Neural crest cell (in vitro differentiated cells): ENCODE measurements around the gene ELAC2. TPM values are rescaled to one million over a fixed set of nuclear protein-coding genes. Genes with fewer than 3 reads are reported as not detected.

Source experiments
- DNase-seq: peaks from one replicate; pipeline ENCODE4 v3.0.0; 2021; ENCODE audit warnings: low read depth, mixed read lengths, low spot score
- H3K27ac Mint-ChIP-seq: one replicate; pipeline ENCODE4 v1.8.0; 2021; ENCODE audit warnings: mild to moderate bottlenecking, mixed read lengths; ENCODE audit not compliant: unreplicated experiment
- H3K27me3 Mint-ChIP-seq: 2 replicates; pipeline ENCODE4 v1.8.0; 2021; ENCODE audit warnings: low read depth, mild to moderate bottlenecking, mixed read lengths
- H3K36me3 Mint-ChIP-seq: 2 replicates; pipeline ENCODE4 v1.8.0; 2021; ENCODE audit warnings: low read depth, mild to moderate bottlenecking, mixed read lengths
- H3K4me1 Mint-ChIP-seq: 2 replicates; pipeline ENCODE4 v1.8.0; 2021; ENCODE audit warnings: mixed read lengths
- H3K4me3 Mint-ChIP-seq: one replicate; pipeline ENCODE4 v1.8.0; 2021; ENCODE audit warnings: mild to moderate bottlenecking, mixed read lengths
- H3K9me3 Mint-ChIP-seq: 2 replicates; pipeline ENCODE4 v1.8.0; 2021; ENCODE audit warnings: mixed read lengths
- total RNA-seq: library from RNA; stranded (reverse); gene quantifications from 2 replicates; pipeline ENCODE4 v1.2.1, GENCODE V29; 2021
- TF ChIP-seq, protein P1 (sequence below): fragments of 200-600 bp; sonication (generic); conservative IDR thresholded peaks from 2 replicates; pipeline ENCODE4 v1.5.0; 2021; ENCODE audit warnings: antibody characterized with exemption, mild to moderate bottlenecking

ELAC2 gene
- total RNA-seq, 1 donor from 2014 or later, result 66.9 TPM

DNA sequence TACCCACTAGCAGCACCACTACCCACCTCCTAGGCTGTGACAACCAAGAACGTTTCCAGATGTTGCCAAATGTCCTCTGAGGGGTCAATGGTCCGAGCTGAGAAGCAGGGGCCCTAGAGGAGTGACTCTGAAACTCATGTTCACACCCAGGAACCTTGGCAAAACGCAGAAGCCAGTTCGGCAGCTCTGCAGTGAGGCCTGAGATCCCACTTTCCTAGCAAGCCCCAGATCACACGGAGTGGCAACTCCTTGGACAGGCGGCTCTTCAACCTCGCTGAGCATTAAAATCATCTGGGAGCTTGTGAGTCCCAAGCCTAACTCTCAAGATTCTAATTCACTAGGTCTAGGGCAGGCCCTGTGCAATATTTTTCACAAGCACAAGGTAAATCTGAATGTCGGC lies 17.3 kb downstream of the ELAC2 start:
- TF ChIP-seq, protein P1, sequence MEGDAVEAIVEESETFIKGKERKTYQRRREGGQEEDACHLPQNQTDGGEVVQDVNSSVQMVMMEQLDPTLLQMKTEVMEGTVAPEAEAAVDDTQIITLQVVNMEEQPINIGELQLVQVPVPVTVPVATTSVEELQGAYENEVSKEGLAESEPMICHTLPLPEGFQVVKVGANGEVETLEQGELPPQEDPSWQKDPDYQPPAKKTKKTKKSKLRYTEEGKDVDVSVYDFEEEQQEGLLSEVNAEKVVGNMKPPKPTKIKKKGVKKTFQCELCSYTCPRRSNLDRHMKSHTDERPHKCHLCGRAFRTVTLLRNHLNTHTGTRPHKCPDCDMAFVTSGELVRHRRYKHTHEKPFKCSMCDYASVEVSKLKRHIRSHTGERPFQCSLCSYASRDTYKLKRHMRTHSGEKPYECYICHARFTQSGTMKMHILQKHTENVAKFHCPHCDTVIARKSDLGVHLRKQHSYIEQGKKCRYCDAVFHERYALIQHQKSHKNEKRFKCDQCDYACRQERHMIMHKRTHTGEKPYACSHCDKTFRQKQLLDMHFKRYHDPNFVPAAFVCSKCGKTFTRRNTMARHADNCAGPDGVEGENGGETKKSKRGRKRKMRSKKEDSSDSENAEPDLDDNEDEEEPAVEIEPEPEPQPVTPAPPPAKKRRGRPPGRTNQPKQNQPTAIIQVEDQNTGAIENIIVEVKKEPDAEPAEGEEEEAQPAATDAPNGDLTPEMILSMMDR, result no peak
- Mint-ChIP-seq H3K4me3 (no peak overlapping the region), H3K36me3 (peaks cover 6% of the 10 kb centered on the region), H3K4me1 (peaks cover 4% of the 10 kb centered on the region), H3K27ac (no peak overlapping the region), H3K27me3 (no peaks in the 10 kb centered on the region), H3K9me3 (no peaks in the 10 kb centered on the region)
- DNase-seq, result no peak

DNA sequence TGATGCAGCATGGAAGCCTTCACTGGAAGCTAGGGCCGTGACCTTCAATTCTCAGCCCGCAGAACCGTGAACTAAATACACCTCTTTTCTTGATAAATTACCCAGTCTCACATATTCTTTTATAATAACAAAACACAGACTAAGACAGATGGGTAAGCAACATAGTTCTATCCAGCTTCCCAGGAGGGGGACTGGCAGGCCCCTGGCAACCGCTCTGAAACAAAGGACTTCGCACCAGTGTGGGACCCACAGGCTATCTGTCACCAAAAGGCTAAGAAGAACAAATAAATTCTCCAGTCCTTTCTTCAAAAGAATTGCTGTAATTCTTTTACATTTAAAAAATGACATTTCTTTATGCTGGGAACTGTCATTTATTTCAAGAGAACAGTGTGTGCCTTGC lies 19.0 kb downstream of the ELAC2 start:
- TF ChIP-seq, protein P1, result no peak
- H3K4me1 Mint-ChIP-seq, result peaks cover 4% of the 10 kb centered on the region
- H3K27ac Mint-ChIP-seq, result no peak overlapping the region
- no peak overlapping the region for H3K4me3 Mint-ChIP-seq
- DNase-seq, result no peak
- H3K36me3 Mint-ChIP-seq, result peaks cover 10% of the 10 kb centered on the region
- no peaks in the 10 kb centered on the region for H3K9me3 Mint-ChIP-seq
- H3K27me3 Mint-ChIP-seq, result no peaks in the 10 kb centered on the region

DNA sequence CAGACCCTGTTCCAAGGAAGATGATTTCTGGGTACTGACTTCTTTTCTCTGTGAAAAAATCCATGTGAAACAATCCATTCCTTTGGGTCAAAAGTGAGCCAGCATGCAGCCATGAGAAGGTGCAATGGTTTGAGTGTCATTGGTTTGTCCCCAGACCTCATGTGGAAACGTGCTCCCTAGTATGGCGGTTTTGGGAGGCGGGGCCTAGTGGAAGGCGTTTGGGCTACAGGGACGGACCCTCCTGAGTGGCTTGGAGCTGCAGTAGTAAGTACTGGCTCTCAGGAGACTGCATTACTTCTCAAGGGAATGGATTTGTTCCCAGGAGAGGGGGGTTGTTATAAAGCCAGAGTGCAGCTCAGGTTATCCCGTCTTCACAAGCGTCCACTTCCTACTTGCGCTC lies 19.4 kb downstream of the ELAC2 start:
- Mint-ChIP-seq H3K4me1 (peaks cover 4% of the 10 kb centered on the region), H3K9me3 (no peaks in the 10 kb centered on the region), H3K27me3 (no peaks in the 10 kb centered on the region), H3K4me3 (no peak overlapping the region), H3K36me3 (peaks cover 10% of the 10 kb centered on the region), H3K27ac (no peak overlapping the region)
- DNase-seq, result no peak
- TF ChIP-seq, protein P1, result no peak

DNA sequence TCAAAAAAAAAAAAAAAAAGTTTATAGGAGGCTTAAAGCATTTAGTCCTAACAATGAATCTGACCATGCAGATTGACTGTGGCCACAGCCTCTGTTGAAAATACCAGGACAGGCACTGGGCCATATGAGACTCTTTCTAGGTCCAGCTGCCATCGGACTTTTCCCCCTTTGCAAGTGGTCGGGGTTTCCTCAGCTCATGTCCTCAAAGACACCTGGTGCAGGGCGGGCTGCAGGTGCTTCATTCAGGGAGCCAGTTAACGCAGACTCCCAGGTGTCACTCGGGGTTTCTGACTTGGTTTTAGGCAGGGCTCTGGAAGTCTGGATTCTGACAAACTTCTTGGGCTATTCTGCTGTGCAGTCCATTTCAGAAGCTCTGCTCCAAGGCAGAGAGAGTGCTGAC lies 20.9 kb downstream of the ELAC2 start:
- peaks cover 10% of the 10 kb centered on the region for H3K36me3 Mint-ChIP-seq
- H3K4me3 Mint-ChIP-seq, result no peak overlapping the region

DNA sequence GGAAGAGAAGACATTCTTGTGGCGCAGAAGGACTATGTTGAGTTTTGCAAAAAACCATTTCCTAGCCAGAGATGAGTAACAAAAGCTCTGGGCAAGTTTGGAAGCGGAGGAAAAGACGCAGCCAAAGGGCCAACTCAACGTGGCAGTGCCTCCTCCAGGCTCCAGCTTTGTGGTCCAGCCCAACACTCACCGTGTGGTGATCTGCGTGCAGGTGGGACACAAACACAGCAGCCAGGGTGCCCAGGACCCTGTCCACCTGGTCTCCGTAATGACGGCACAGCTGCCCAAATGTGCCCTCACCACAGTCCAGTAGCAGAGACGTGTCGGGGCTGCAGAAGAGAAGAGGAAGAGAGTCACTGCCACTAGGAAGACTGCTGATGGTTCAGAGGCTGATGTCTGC lies 21.5 kb downstream of the ELAC2 start:
- no peaks in the 10 kb centered on the region for H3K9me3 Mint-ChIP-seq
- no peak for DNase-seq
- no peaks in the 10 kb centered on the region for H3K27me3 Mint-ChIP-seq
- TF ChIP-seq, protein P1, result no peak
- H3K4me3 Mint-ChIP-seq, result no peak overlapping the region
- peaks cover 10% of the 10 kb centered on the region for H3K36me3 Mint-ChIP-seq
- peaks cover 4% of the 10 kb centered on the region for H3K4me1 Mint-ChIP-seq
- H3K27ac Mint-ChIP-seq, result no peak overlapping the region

More for the DNA sequence above, 20.9 kb downstream of the ELAC2 start:
- no peak overlapping the region for H3K27ac Mint-ChIP-seq
- no peaks in the 10 kb centered on the region for H3K9me3 Mint-ChIP-seq
- peaks cover 4% of the 10 kb centered on the region for H3K4me1 Mint-ChIP-seq
- TF ChIP-seq, protein P1, result no peak
- no peak for DNase-seq
- H3K27me3 Mint-ChIP-seq, result no peaks in the 10 kb centered on the region

DNA sequence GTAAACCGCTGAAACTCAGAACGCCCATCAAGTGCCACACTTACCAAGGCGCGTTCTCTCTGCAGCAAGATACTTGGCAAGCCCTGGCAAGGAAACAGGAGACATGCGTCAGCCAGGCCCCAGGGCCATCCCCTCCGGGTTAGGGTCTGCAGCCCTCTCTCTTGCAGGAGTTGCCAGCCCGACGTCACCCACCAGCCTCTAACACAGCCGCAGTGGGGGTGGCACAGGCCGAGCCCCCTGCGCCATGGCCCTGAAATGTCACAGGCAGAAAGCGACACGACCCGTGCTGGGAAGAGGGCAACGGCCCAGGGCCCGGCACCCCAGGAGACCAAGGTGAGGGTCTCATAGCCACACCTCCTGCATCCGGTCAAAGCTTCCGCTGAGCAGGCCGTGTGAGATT lies 21.9 kb downstream of the ELAC2 start:
- Mint-ChIP-seq H3K27me3 (no peaks in the 10 kb centered on the region), H3K36me3 (peaks cover 10% of the 10 kb centered on the region), H3K9me3 (no peaks in the 10 kb centered on the region)

More for the DNA sequence above, 21.9 kb downstream of the ELAC2 start:
- Mint-ChIP-seq H3K4me1 (peaks cover 4% of the 10 kb centered on the region), H3K4me3 (no peak overlapping the region), H3K27ac (no peak overlapping the region)
- no peak for DNase-seq
- TF ChIP-seq, protein P1, result no peak
